Stimulated activated CD4-positive, alpha-beta T cell treated with anti-CD3 and anti-CD28 coated beads, Interleukin-4, amount 100 ng/mL, for 24 hours (primary cell): ENCODE data around the gene TEPSIN.

Experiments used
- DNase-seq: peaks from one replicate; pipeline ENCODE4 v3.0.0-alpha.2; 2020

Gene TEPSIN

DNA sequence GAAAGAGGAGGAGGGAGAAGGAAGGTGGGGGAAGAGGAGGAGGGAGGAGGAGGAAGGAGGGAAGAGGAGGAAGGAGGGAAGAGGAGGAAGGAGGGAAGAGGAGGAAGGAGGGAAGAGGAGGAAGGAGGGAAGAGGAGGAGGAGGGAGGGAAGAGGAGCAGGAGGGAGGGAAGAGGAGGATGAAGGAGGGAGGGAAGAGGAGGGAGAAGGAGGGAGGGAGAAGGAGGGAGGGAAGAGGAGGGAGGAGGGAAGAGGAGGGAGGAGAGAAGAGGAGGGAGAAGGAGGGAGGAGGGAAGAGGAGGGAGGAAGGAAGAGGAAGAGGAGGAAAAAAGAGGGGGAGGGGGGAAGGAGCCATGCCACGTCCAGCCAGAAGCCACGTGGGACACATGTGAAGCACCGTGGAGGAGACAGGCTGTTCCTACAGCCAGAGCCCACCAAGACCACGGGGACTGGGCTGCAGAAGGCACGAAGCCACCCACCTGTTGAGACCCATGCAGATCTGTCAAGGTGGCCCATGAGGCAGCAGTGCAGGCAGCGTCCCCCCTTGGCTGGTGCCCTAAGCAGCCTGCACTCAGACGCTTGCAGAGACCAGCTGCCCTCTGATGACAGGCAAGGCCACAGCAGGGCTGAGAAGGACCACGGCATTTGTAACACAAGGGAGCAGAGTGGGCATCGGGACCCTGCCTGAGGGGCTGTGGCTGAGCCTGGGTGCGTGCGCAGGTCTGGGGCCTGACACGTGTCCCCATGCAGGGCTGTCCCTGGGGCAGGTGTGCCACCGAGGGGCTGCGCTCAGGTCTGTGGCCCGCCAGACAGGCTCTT lies 10.6 kb upstream of the TEPSIN start:
- no peak for DNase-seq

GRCh38 chr17:81248649-81249048 lies 9.8 kb upstream of the TEPSIN start:
- no peak for DNase-seq

DNA sequence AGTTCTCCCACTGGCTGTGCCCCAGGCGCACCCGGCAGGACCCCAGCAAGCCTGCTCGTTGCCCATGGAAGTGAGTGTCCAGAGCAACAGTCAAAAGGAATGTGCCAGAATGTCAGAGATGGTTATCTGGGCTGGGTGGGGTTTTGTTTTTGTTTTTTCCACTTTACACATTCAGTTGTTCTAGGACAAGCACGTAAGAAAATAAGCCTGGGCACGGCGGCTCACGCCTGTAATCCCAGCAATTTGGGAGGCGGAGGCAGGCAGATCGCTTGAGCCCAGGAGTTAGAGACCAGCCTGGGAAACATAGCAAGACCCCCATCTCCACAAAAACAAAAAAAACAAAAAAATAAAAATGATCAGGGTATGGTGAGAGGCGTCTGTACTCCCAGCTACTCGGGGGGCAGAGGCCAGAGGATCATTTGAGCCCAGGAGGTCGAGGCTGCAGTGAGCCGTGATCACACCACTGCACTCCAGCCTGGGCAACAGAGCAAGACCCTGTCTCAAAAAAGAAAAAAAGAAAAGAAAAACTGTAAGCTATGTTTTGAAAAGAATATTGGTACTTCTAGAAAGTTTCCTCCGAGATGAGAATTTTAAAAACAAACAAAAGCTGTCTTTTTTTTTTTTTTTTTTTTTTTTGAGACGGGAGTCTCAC lies 8.6 kb upstream of the TEPSIN start:
- no peak for DNase-seq

DNA sequence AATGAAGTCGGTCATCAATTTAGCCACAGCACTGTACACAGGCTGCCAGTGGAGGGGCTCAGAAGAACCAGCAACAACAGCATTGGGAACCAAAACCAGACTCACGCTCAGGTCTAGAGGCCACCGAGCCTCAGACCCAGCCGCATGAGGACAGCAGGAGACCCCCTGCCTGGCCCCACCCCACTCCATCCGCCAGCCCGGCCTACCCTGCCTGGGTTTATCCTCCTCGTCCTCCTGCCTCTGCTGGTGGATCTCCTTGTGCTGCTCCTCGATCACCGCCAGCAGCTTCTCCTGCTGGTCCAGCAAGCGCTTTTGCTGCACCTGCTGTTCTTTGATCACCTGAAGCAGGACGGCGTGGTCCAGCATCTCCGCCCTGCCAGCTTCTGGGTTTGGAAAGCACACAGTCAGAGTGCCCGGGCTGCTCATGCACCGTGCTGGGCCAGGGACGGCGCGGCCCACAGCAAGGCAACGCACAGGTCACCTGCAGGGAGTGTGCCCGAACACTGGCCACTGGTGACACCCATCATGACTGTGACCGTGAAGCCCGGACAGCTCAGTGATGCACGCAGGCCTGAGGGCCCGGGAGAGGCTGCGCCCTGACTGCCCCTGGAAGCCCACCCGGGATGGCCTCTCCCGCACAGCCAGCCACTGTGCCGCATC lies 8.0 kb upstream of the TEPSIN start:
- DNase-seq: no peak

DNA sequence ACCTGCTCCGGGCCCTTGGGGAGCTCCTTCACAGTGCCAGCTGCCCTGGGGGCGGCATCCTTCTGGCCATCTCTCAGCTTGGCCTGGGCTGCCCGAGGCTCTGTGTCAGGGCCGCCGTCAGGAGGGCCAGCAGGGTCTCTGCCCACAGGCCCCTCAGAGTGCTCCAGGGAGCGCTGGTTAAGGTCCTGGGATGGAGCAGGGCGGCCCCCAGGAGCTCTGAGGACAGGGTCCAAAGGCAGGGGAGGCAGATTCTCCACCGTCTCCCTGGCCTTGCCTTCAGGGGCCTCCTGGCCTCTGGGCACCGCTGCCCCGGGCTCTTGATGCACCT lies 7.5 kb upstream of the TEPSIN start:
- DNase-seq: no peak

GRCh38 chr17:81245665-81246342 lies 6.9 kb upstream of the TEPSIN start:
- no peak for DNase-seq

- DNase-seq: no peak
Observed at GRCh38 chr17:81245024-81245664, 6.3 kb upstream of the TEPSIN start.

GRCh38 chr17:81244358-81245023 lies 5.6 kb upstream of the TEPSIN start:
- no peak for DNase-seq

GRCh38 chr17:81243333-81243664 lies 4.4 kb upstream of the TEPSIN start:
- no peak for DNase-seq

DNA sequence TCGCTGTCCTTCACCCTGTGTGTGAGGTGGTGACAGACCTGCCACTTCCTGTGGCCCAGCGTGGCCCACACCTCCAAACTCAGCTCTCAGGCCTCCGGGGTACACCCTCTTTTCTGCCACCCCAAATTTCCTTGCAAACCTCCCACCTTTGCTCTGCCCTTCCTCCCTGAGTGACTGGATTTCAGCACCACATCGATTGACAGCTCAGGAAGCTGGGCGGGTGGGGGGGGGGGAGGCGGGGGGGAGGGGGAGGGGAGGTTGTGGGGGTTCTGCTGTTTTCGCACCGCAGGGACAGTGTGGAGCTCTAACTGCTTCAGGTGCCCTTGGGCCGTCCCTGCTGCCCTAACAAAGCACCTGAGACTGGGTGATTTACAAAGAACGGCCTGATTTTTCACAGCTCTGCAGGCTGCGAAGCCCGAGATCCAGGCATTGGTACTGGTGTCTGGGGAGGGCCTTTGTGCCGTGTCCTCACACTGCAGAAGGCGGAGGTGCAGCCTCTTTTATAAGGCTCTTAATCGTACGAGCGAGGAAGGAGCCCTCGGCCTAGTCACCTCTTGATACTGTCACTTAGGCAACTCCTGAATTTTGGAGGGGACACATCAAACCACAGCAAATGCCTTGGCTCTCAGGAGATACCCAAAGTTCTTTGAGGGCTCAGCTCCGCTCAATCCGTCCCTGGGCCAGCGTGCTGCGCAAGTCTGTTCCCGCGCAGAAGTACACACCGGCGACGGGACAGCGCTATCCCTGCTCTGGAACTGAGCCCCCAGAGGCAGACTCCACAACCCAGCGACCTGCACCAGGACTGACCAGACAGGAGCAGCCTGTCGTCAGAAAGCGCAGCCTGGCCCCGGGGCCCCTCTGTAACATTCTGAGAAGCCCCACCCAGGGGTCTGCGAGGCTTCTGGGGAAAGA lies 3.8 kb upstream of the TEPSIN start:
- no peak for DNase-seq

DNA sequence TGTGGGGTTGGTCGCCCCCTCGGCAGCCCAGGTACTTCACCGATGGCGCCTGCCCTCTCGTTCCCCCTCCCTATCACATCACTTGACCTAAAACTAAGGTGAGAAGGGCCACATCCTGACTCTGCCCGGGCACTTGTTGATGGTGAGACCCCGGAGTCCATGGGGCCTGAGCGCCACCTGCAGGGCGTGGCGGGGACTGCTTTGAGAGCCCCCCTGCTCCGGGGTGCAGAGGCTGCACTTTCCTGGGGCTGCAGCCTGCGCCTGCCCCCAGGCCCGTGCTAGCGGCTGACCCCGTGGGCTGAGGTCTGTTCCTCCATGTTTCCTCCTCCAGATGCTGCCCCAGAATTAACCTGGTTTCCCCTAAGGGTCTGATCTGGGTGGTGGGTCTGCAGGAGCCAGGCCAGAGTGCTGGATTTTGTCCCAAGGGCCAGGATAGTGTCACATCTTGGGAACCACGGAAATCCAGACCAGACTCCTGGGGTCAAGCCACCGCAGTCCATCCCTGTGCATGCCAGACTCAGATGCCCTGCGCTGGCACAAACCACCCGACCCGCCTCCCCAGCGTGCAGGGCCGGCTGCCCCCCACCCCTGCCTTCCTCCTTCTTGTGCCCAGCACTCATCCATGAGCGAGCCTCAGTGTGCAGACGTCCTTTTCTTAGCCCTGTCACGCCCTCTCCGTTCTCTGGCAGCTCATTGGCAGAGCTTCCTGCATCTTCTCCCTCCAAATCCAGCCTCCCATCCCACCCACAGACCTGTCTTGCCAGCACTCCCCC lies 3.0 kb upstream of the TEPSIN start:
- peak; percentile 65 for DNase-seq

DNA sequence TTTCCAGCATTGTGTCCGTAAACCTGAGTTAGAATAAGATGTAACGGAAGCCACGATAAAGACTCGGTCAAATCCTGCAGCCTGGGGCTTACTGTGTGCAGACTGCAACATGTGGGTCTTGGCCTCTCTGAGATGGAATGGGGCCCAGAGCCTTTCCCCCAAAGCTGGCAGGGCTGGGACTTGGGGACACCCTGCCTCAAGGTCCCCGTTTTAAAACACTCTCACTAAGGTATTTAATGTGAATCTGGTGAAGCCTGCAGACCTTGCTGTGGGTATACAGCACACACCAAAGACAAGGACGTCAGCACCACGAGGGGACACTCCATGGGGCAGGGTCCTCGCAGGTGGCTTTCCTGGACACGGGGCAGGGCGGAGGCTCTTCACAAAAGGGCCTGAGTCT lies 2.3 kb upstream of the TEPSIN start:
- DNase-seq: no peak

DNA sequence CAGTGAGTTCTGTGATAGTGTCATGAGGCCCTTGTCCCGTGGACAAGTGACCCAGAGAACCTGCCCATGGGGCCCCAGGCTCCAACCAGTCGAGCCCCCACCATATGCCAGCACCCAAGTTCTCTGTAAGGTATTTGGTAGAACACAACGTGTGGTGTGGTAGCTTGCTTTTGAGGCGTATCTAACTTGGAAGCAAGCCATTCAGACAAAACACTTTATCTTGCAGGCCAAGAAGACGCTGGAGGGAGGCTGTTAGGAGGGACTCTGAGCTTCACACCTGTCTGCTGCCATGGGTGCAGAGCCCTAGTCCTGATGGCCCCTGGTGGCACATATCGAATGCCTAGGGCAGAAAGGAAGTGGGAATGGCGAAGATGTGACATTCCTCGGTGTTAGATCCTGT lies 1.9 kb upstream of the TEPSIN start:
- DNase-seq: no peak

- DNase-seq: peak; percentile 66
Observed at GRCh38 chr17:81239714-81240555, 1.1 kb upstream of the TEPSIN start.

GRCh38 chr17:81238490-81238814 lies 403 bp downstream of the TEPSIN start:
- DNase-seq: no peak

GRCh38 chr17:81237591-81238489 lies 1.0 kb downstream of the TEPSIN start:
- DNase-seq: no peak

DNA sequence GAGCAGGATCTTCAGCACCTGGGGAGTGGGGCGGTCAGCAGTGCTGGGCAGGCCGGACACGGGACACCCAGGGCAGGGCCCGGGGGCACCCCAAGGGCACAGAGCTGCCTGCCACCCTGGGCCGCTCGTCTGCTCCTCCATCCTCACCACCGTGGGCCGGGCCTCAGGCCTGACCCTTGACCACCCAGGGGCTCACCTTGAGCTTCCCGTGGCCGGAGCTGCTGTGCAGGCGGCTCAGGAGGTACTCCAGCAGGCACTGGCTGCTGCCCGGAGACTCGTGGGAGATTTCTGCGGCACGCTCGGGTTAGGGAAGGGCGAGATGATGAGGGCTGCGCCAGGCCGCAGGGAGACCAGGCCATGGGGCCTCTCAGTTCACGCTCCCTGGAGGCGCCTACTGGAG lies 2.1 kb downstream of the TEPSIN start:
- no peak for DNase-seq

- no peak for DNase-seq
Observed at GRCh38 chr17:81235822-81236740, 2.8 kb downstream of the TEPSIN start.
